ENCODE data around the gene ZNF207.

- TF ChIP-seq CTCF (IDR thresholded peaks at IDR 0.05; ENCODE audit: insufficient read depth, low read length) (no peak), POLR2AphosphoS5 (IDR thresholded peaks at IDR 0.05; ENCODE audit: low read depth) (no peak), SPI1 (IDR thresholded peaks at IDR 0.05; ENCODE audit: borderline replicate concordance, low read depth) (no peak), GABPA (IDR thresholded peaks at IDR 0.05; ENCODE audit: low read depth) (no peak)
- TF ChIP-seq, protein P1, sequence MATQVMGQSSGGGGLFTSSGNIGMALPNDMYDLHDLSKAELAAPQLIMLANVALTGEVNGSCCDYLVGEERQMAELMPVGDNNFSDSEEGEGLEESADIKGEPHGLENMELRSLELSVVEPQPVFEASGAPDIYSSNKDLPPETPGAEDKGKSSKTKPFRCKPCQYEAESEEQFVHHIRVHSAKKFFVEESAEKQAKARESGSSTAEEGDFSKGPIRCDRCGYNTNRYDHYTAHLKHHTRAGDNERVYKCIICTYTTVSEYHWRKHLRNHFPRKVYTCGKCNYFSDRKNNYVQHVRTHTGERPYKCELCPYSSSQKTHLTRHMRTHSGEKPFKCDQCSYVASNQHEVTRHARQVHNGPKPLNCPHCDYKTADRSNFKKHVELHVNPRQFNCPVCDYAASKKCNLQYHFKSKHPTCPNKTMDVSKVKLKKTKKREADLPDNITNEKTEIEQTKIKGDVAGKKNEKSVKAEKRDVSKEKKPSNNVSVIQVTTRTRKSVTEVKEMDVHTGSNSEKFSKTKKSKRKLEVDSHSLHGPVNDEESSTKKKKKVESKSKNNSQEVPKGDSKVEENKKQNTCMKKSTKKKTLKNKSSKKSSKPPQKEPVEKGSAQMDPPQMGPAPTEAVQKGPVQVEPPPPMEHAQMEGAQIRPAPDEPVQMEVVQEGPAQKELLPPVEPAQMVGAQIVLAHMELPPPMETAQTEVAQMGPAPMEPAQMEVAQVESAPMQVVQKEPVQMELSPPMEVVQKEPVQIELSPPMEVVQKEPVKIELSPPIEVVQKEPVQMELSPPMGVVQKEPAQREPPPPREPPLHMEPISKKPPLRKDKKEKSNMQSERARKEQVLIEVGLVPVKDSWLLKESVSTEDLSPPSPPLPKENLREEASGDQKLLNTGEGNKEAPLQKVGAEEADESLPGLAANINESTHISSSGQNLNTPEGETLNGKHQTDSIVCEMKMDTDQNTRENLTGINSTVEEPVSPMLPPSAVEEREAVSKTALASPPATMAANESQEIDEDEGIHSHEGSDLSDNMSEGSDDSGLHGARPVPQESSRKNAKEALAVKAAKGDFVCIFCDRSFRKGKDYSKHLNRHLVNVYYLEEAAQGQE (IDR thresholded peaks at IDR 0.05; ENCODE audit: insufficient replicate concordance, low read depth) = no peak
Observed at GRCh38 chr17:32320847-32321246, 29.1 kb upstream of the ZNF207 start.
